ENCODE measurements around the gene KNOP1.

DNA sequence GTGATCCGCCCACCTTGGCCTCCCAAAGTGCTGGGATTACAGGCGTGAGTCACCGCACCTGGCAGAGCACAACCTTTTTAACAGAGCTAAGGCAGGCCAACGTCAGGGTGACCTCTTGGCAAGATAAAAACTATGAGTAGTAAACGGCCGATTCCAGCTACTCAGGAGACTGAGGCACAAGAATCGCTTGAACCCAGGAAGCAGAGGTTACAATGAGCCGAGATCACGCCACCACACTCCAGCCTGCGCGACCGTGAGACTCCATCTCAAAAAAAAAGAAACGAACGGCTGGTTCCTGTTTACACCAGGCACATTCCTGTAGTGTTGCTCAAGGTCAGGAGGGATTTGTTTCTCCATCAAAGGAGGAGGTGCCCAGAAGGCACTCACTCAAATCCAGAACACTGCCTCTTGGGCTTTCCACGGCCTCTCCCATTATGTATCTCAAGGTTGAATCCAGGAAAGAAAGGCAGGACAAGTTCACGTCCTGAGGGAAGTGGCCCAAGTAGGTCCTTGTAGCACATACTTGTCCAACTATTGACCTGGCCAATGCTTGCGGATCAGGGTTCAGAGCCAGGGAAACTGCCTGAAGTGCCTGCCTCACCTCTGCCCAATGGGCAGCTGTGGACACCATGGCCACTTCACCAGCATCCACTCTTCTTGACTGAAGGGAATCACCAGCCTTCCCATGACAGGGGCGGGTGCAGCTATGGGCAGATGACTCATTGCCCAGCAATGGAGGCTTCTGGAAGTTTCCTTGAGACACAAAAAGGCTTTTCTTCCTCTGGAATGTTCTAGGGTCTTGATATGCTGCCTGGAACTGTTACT is 13.5 kb downstream of the KNOP1 start:
- TF ChIP-seq, protein P1, sequence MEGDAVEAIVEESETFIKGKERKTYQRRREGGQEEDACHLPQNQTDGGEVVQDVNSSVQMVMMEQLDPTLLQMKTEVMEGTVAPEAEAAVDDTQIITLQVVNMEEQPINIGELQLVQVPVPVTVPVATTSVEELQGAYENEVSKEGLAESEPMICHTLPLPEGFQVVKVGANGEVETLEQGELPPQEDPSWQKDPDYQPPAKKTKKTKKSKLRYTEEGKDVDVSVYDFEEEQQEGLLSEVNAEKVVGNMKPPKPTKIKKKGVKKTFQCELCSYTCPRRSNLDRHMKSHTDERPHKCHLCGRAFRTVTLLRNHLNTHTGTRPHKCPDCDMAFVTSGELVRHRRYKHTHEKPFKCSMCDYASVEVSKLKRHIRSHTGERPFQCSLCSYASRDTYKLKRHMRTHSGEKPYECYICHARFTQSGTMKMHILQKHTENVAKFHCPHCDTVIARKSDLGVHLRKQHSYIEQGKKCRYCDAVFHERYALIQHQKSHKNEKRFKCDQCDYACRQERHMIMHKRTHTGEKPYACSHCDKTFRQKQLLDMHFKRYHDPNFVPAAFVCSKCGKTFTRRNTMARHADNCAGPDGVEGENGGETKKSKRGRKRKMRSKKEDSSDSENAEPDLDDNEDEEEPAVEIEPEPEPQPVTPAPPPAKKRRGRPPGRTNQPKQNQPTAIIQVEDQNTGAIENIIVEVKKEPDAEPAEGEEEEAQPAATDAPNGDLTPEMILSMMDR (IDR thresholded peaks at IDR 0.05), result no peak
- TF ChIP-seq POLR2A (IDR thresholded peaks at IDR 0.05), result no peak
